HepG2 (cell line): ENCODE results near the gene SULT2B1. TPM values are rescaled to one million over a fixed set of nuclear protein-coding genes. Genes with fewer than 3 reads are reported as not detected.

Source experiments
- ASH2L ChIP-seq: fragments of 300-600, 200-600 bp; sonication (generic); IDR thresholded peaks from 2 replicates; pipeline ENCODE4 v1.7.0; 2017; ENCODE audit warnings: low read depth, mild to moderate bottlenecking, moderate library complexity, mixed read lengths, low read length; ENCODE audit not compliant: insufficient read length
- CBX1 ChIP-seq: IDR thresholded peaks from one replicate; pipeline ENCODE4 v1.6.1; 2016; ENCODE audit warnings: antibody characterized with exemption, low read depth
- CSRNP1 ChIP-seq: sonication (generic); formaldehyde crosslinking; IDR thresholded peaks from 2 replicates; pipeline ENCODE4 v1.8.1; 2023; ENCODE audit warnings: mild to moderate bottlenecking, missing genetic modification reagents
- ELF1 ChIP-seq: sonication (generic); formaldehyde crosslinking; IDR thresholded peaks from 2 replicates; pipeline ENCODE4 v1.4.0; 2020; ENCODE audit warnings: missing genetic modification reagents
- HHEX ChIP-seq: IDR thresholded peaks from 2 replicates; pipeline ENCODE4 v1.6.1; 2016; ENCODE audit warnings: control low read depth
- HMGXB3 ChIP-seq: sonication (generic); formaldehyde crosslinking; IDR thresholded peaks from 2 replicates; pipeline ENCODE4 v1.4.0; 2020; ENCODE audit warnings: missing genetic modification reagents, borderline replicate concordance
- KAT2B ChIP-seq: fragments of 150-350 bp; IDR thresholded peaks from 2 replicates; pipeline ENCODE4 v1.6.1; 2014; ENCODE audit warnings: low read depth, low read length, borderline replicate concordance
- MAX ChIP-seq: IDR thresholded peaks from 2 replicates; pipeline ENCODE4 v1.6.1; 2012; ENCODE audit warnings: inconsistent platforms
- PHF5A ChIP-seq: IDR thresholded peaks from one replicate; pipeline ENCODE4 v1.6.1; 2018; ENCODE audit warnings: low read depth, missing genetic modification reagents; ENCODE audit not compliant: unreplicated experiment
- RXRA ChIP-seq: sonication (generic); formaldehyde crosslinking; IDR thresholded peaks from 2 replicates; pipeline ENCODE4 v1.5.1; 2020; ENCODE audit warnings: missing genetic modification reagents
- TFDP1 ChIP-seq: IDR thresholded peaks from 2 replicates; pipeline ENCODE4 v1.6.1; 2016; ENCODE audit warnings: missing compliant biosample characterization, missing genetic modification reagents, borderline replicate concordance
- THRA ChIP-seq: sonication (generic); formaldehyde crosslinking; IDR thresholded peaks from 2 replicates; pipeline ENCODE4 v1.4.0; 2020; ENCODE audit warnings: missing genetic modification reagents, borderline replicate concordance
- TOPORS ChIP-seq: sonication (generic); formaldehyde crosslinking; IDR thresholded peaks from 2 replicates; pipeline ENCODE4 v1.8.0; 2023; ENCODE audit warnings: mild to moderate bottlenecking, missing genetic modification reagents
- TRIM22 ChIP-seq: fragments of 450-650 bp; IDR thresholded peaks from 2 replicates; pipeline ENCODE4 v1.6.1; 2017
- ZNF335 ChIP-seq: sonication (generic); formaldehyde crosslinking; IDR thresholded peaks from 2 replicates; pipeline ENCODE4 v1.4.0; 2020; ENCODE audit warnings: missing genetic modification reagents
- ZNF563 ChIP-seq: sonication (generic); formaldehyde crosslinking; IDR thresholded peaks from 2 replicates; pipeline ENCODE4 v1.8.0; 2022; ENCODE audit warnings: mild to moderate bottlenecking, moderate library complexity, missing genetic modification reagents
- polyA plus RNA-seq, 8 experiments: library from polyadenylated mRNA; depleted of rRNA in 3 of 8; stranded (reverse) in 7 of 8; unstranded in 1 of 8; fragments of >200 nt; fragmentation: Illumina TruSeq in 4 of 8; extraction: Trizol in 4 of 8; gene quantifications; 2 replicates each; pipeline versions ENCODE4 v1.2.1 to v1.2.3, GENCODE V29; 2011 to 2016; ENCODE audit warnings: low read depth in 4 of 8, missing spikeins in 1 of 8, mixed read lengths in 1 of 8; ENCODE audit not compliant: insufficient read depth in 1 of 8
- total RNA-seq, 5 experiments: library from RNA; depleted of rRNA; stranded (reverse); fragments of >200 nt; fragmentation: Illumina TruSeq; extraction: Trizol; gene quantifications; 2 replicates each; pipeline ENCODE4 v1.2.3, GENCODE V29; 2016; ENCODE audit warnings: low read depth in 1 of 5
- TF ChIP-seq, protein P1 (sequence below): sonication (generic); formaldehyde crosslinking; conservative IDR thresholded peaks from 2 replicates; pipeline ENCODE4 v1.4.0; 2020; ENCODE audit warnings: missing genetic modification reagents

The SULT2B1 gene
- total and polyA plus RNA-seq, 2 of the 13 experiments (the other 11 are each of a cell fraction or from before 2014, with no cell fraction given), result 0.13 TPM; not detected in 1

GRCh38 chr19:48635263-48635965 lies 83.4 kb downstream of the SULT2B1 start (continued):
- TF ChIP-seq TFDP1 (CRISPR knock-in tag), result peak; percentile 53; the same call in 1 of the 2 replicates
- TF ChIP-seq, protein P1, sequence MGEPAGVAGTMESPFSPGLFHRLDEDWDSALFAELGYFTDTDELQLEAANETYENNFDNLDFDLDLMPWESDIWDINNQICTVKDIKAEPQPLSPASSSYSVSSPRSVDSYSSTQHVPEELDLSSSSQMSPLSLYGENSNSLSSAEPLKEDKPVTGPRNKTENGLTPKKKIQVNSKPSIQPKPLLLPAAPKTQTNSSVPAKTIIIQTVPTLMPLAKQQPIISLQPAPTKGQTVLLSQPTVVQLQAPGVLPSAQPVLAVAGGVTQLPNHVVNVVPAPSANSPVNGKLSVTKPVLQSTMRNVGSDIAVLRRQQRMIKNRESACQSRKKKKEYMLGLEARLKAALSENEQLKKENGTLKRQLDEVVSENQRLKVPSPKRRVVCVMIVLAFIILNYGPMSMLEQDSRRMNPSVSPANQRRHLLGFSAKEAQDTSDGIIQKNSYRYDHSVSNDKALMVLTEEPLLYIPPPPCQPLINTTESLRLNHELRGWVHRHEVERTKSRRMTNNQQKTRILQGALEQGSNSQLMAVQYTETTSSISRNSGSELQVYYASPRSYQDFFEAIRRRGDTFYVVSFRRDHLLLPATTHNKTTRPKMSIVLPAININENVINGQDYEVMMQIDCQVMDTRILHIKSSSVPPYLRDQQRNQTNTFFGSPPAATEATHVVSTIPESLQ (CRISPR knock-in tag), result no peak
- TF ChIP-seq ASH2L, result peak; percentile 20
- TF ChIP-seq HMGXB3 (CRISPR knock-in tag), result no peak
- peak; percentile 59; the same call in 1 of the 2 replicates for TF ChIP-seq MAX
- no peak for TF ChIP-seq ELF1 (CRISPR knock-in tag)
- peak; percentile 64; the same call in 1 of the 2 replicates for TF ChIP-seq ZNF563 (CRISPR knock-in tag)
- TF ChIP-seq HHEX (CRISPR knock-in tag), result no peak
- TF ChIP-seq CBX1, result no peak
- TF ChIP-seq TOPORS (CRISPR knock-in tag), result no peak
- TF ChIP-seq CSRNP1 (CRISPR knock-in tag), result no peak
- TF ChIP-seq RXRA (CRISPR knock-in tag), result no peak
- TF ChIP-seq THRA (CRISPR knock-in tag), result peak; percentile 42; the same call in 1 of the 2 replicates
- TF ChIP-seq PHF5A, result no peak
- no peak for TF ChIP-seq KAT2B
- TF ChIP-seq TRIM22, result no peak
- TF ChIP-seq ZNF335 (CRISPR knock-in tag), result no peak
